IMR-90 (cell line): ENCODE measurements around the gene ACTRT2. TPM values are rescaled to one million over a fixed set of nuclear protein-coding genes. Genes with fewer than 3 reads are reported as not detected.

ENCODE experiments used
- RAD21 ChIP-seq: IDR thresholded peaks from 2 replicates; pipeline ENCODE4 v1.6.1; 2012; ENCODE audit warnings: low read length, improper control_type of control experiment
- polyA plus RNA-seq, 3 experiments: library from polyadenylated mRNA; depleted of rRNA; stranded (reverse); fragments of >200 nt; gene quantifications; 2 replicates each; pipeline ENCODE4 v1.2.3, GENCODE V29; 2012; ENCODE audit warnings: low replicate concordance in 1 of 3
- total RNA-seq: library from RNA; depleted of rRNA; stranded (reverse); fragments of >200 nt; gene quantifications from 2 replicates; pipeline ENCODE4 v1.2.3, GENCODE V29; 2012; rRNA removed

ACTRT2 gene
- total and polyA plus RNA-seq, 2 of the 4 experiments (the other 2 are of a cell fraction) = not detected

DNA sequence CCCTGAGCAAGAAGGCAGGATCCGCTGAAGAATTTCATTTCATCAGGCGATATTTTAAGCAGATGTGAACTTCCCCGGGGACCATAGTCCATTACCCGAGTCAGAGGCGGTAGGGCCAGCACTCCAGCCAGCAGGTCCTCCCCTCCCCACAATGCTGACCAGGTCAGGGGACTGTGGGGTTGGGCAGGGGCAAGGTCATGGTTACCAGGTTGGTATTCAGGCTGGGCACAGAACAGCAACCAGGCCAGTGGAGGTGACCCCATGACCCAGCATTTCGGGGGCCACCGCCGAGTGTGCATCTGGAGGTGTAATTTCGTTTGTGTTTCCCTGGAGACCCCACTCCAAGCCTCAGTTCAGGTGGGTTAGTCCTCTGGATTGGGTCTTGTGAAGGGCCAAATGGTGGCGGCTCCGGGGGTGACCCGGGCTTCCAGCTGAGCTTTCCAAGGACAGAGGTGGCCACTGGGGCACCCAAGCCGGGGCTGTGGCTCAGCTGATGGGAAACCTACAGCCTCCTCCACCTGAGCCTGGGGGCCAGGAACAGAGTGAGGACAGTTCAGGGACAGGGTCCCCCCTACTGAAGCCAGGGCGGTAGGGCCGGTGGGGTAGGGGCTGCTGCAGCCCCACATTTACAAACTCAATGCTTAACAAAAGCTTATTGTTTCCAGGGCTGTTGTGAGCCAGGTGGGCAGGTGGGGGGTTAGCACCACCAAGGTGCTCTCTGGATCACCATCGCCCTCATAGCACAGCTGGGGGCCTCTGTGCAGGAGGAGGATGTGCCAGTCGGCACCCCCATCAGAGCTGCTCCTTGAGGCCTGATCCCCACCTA lies 50.5 kb downstream of the ACTRT2 start (continued):
- no peak for TF ChIP-seq RAD21

Other genes starting within 250 kb of the ACTRT2 start
- under 0.01 TPM in 2 replicates for gene TTC34, start 219.8 kb upstream of the ACTRT2 start, total RNA-seq
- 0.09 and 0.11 TPM in 2 replicates for gene TTC34, start 219.8 kb upstream of the ACTRT2 start, polyA plus RNA-seq (2012; rRNA removed)
- gene PRDM16, start 47.7 kb downstream of the ACTRT2 start, total RNA-seq = not detected in 2 replicates
- 0.02 and 0.06 TPM in 2 replicates for gene PRDM16, start 47.7 kb downstream of the ACTRT2 start, polyA plus RNA-seq (2012; rRNA removed)